22Rv1 (cell line): ENCODE measurements around the gene EMC9.

Source experiments
- H3K27ac ChIP-seq: fragments of 450-650 bp; 2 replicates; pipeline ENCODE4 v1.5.1; 2017
- CTCF ChIP-seq: fragments of 450-650 bp; IDR thresholded peaks from 2 replicates; pipeline ENCODE4 v1.5.1; 2017; ENCODE audit warnings: mild to moderate bottlenecking
- ZFX ChIP-seq: fragments of 450-650 bp; IDR thresholded peaks from 2 replicates; pipeline ENCODE4 v1.6.1; 2017; ENCODE audit warnings: antibody characterized with exemption, borderline replicate concordance

EMC9 gene

GRCh38 chr14:24185741-24186140 lies 44.4 kb upstream of the EMC9 start:
- TF ChIP-seq ZFX (no peak), CTCF (no peak)
- no peak overlapping the region for H3K27ac ChIP-seq

GRCh38 chr14:24185026-24185425 lies 43.6 kb upstream of the EMC9 start:
- no peak for TF ChIP-seq ZFX
- TF ChIP-seq CTCF = no peak
- H3K27ac ChIP-seq = no peak overlapping the region

- H3K27ac ChIP-seq = no peak overlapping the region
- TF ChIP-seq ZFX (no peak), CTCF (no peak)
Measured at GRCh38 chr14:24184104-24184970, 42.9 kb upstream of the EMC9 start.

- H3K27ac ChIP-seq = no peak overlapping the region
- no peak for TF ChIP-seq CTCF
- TF ChIP-seq ZFX = no peak
Measured at GRCh38 chr14:24183014-24183481, 41.7 kb upstream of the EMC9 start.

- TF ChIP-seq CTCF (no peak), ZFX (no peak)
- H3K27ac ChIP-seq = no peak overlapping the region
Measured at GRCh38 chr14:24182110-24182882, 40.9 kb upstream of the EMC9 start.

GRCh38 chr14:24181371-24182077 lies 40.1 kb upstream of the EMC9 start:
- TF ChIP-seq CTCF = no peak
- no peak overlapping the region for H3K27ac ChIP-seq
